HEK293 (cell line): ENCODE data around the gene CCDC116.
A peak's percentile ranks its signal among the peaks of the same experiment; 100 is the strongest.

Experiments used
- CTCF ChIA-PET: fragments of 350-600 bp; formaldehyde crosslinking; extraction: SDS; loops from one replicate; lab custom pipeline; 2021; ENCODE audit warnings: antibody characterized with exemption; lab: Yijun Ruan, JAX
- POLR2A ChIA-PET: fragments of 300-600 bp; formaldehyde crosslinking; extraction: SDS; loops from one replicate; lab custom pipeline; 2020; ENCODE audit warnings: antibody characterized with exemption, inconsistent platforms; lab: Yijun Ruan, JAX
- H3K27ac ChIP-seq: fragments of 200-500 bp; sonication (Bioruptor generic); 2 replicates; pipeline ENCODE4 v1.5.1; 2014; ENCODE audit warnings: low read depth, low read length, control low read depth, inconsistent platforms; ENCODE audit errors: extremely low read depth
- H3K36me3 ChIP-seq, 2 experiments: fragments of 200-500 bp in 1 of 2; sonication (Bioruptor generic) in 1 of 2; 1 replicate in 1 of 2; 2 replicates in 1 of 2; pipeline ENCODE4 v1.5.1; 2014 to 2017; ENCODE audit warnings: inconsistent platforms in 2 of 2, low read length in 2 of 2; ENCODE audit not compliant: control insufficient read depth in 2 of 2, insufficient read depth in 1 of 2
- H3K4me1 ChIP-seq: fragments of 200-500 bp; sonication (Bioruptor generic); 2 replicates; pipeline ENCODE4 v1.5.1; 2014; ENCODE audit warnings: mild to moderate bottlenecking, low read length, inconsistent platforms; ENCODE audit not compliant: control insufficient read depth, insufficient read depth
- H3K4me3 ChIP-seq: 2 replicates; pipeline ENCODE4 v1.5.1; 2011; ENCODE audit warnings: low read depth, mild to moderate bottlenecking, control low read depth, low read length, moderate library complexity
- H3K9me3 ChIP-seq: fragments of 200-500 bp; sonication (Bioruptor generic); 2 replicates; pipeline ENCODE4 v1.5.1; 2014; ENCODE audit warnings: low read depth, low read length, inconsistent platforms; ENCODE audit not compliant: control insufficient read depth, insufficient read depth
- BCL11A ChIP-seq: fragments of 450-650 bp; formaldehyde crosslinking; IDR thresholded peaks from 2 replicates; pipeline ENCODE4 v1.5.1; 2016; ENCODE audit warnings: low read depth, missing biosample characterization, missing genetic modification characterization
- INSM2 ChIP-seq: fragments of 450-650 bp; formaldehyde crosslinking; IDR thresholded peaks from 2 replicates; pipeline ENCODE4 v1.5.1; 2016; ENCODE audit warnings: missing biosample characterization, missing genetic modification characterization
- KLF10 ChIP-seq: fragments of 450-650 bp; IDR thresholded peaks from 2 replicates; pipeline ENCODE4 v1.5.1; 2018; ENCODE audit warnings: missing biosample characterization, mild to moderate bottlenecking, missing genetic modification characterization
- KLF7 ChIP-seq: fragments of 450-650 bp; formaldehyde crosslinking; IDR thresholded peaks from 2 replicates; pipeline ENCODE4 v1.5.1; 2016; ENCODE audit warnings: missing biosample characterization, missing genetic modification characterization, borderline replicate concordance
- OVOL3 ChIP-seq: fragments of 450-650 bp; formaldehyde crosslinking; IDR thresholded peaks from 2 replicates; pipeline ENCODE4 v1.5.1; 2016; ENCODE audit warnings: missing biosample characterization, missing genetic modification characterization
- ZEB2 ChIP-seq: fragments of 450-650 bp; formaldehyde crosslinking; IDR thresholded peaks from 2 replicates; pipeline ENCODE4 v1.5.1; 2016; ENCODE audit warnings: missing biosample characterization, missing genetic modification characterization
- ZFHX2 ChIP-seq: fragments of 450-650 bp; formaldehyde crosslinking; conservative IDR thresholded peaks from 2 replicates; pipeline ENCODE4 v1.5.1; 2016; ENCODE audit warnings: missing biosample characterization, missing genetic modification characterization
- ZNF121 ChIP-seq: fragments of 450-650 bp; formaldehyde crosslinking; IDR thresholded peaks from 2 replicates; pipeline ENCODE4 v1.5.1; 2016; ENCODE audit warnings: missing biosample characterization, missing genetic modification characterization
- ZNF214 ChIP-seq: fragments of 450-650 bp; formaldehyde crosslinking; IDR thresholded peaks from 2 replicates; pipeline ENCODE4 v1.5.1; 2017; ENCODE audit warnings: missing biosample characterization, mild to moderate bottlenecking, missing genetic modification characterization, borderline replicate concordance
- ZNF23 ChIP-seq: fragments of 450-650 bp; formaldehyde crosslinking; IDR thresholded peaks from 2 replicates; pipeline ENCODE4 v1.5.1; 2016; ENCODE audit warnings: missing biosample characterization, missing genetic modification characterization, borderline replicate concordance
- ZNF426 ChIP-seq: fragments of 450-650 bp; formaldehyde crosslinking; IDR thresholded peaks from 2 replicates; pipeline ENCODE4 v1.5.1; 2017; ENCODE audit warnings: missing biosample characterization, missing genetic modification characterization, mild to moderate bottlenecking, inconsistent platforms, moderate library complexity
- ZNF501 ChIP-seq: fragments of 450-650 bp; formaldehyde crosslinking; IDR thresholded peaks from 2 replicates; pipeline ENCODE4 v1.5.1; 2016; ENCODE audit warnings: missing biosample characterization, missing genetic modification characterization
- ZNF555 ChIP-seq: fragments of 450-650 bp; formaldehyde crosslinking; conservative IDR thresholded peaks from 2 replicates; pipeline ENCODE4 v1.5.1; 2017; ENCODE audit warnings: missing biosample characterization, mild to moderate bottlenecking, missing genetic modification characterization, inconsistent platforms
- ZNF580 ChIP-seq: fragments of 450-650 bp; formaldehyde crosslinking; IDR thresholded peaks from 2 replicates; pipeline ENCODE4 v1.5.1; 2016; ENCODE audit warnings: missing biosample characterization, missing genetic modification characterization
- ZNF600 ChIP-seq: fragments of 450-650 bp; formaldehyde crosslinking; IDR thresholded peaks from 2 replicates; pipeline ENCODE4 v1.5.1; 2016; ENCODE audit warnings: missing biosample characterization, missing genetic modification characterization
- ZNF610 ChIP-seq: fragments of 450-650 bp; formaldehyde crosslinking; IDR thresholded peaks from 2 replicates; pipeline ENCODE4 v1.5.1; 2016; ENCODE audit warnings: missing biosample characterization, missing genetic modification characterization, borderline replicate concordance
- ZNF629 ChIP-seq: fragments of 450-650 bp; formaldehyde crosslinking; IDR thresholded peaks from 2 replicates; pipeline ENCODE4 v1.5.1; 2017; ENCODE audit warnings: missing biosample characterization, missing genetic modification characterization
- ZNF701 ChIP-seq: fragments of 450-650 bp; formaldehyde crosslinking; IDR thresholded peaks from 2 replicates; pipeline ENCODE4 v1.5.1; 2016; ENCODE audit warnings: missing biosample characterization, missing genetic modification characterization
- ZNF704 ChIP-seq: fragments of 450-650 bp; formaldehyde crosslinking; IDR thresholded peaks from 2 replicates; pipeline ENCODE4 v1.5.1; 2016; ENCODE audit warnings: missing biosample characterization, missing genetic modification characterization
- ZNF768 ChIP-seq: fragments of 450-650 bp; formaldehyde crosslinking; IDR thresholded peaks from 2 replicates; pipeline ENCODE4 v1.5.1; 2018; ENCODE audit warnings: missing biosample characterization, mild to moderate bottlenecking, missing genetic modification characterization
- ZNF776 ChIP-seq: fragments of 450-650 bp; formaldehyde crosslinking; IDR thresholded peaks from 2 replicates; pipeline ENCODE4 v1.5.0; 2017; ENCODE audit warnings: missing biosample characterization, missing genetic modification characterization, borderline replicate concordance
- ZNF791 ChIP-seq: fragments of 450-650 bp; formaldehyde crosslinking; IDR thresholded peaks from 2 replicates; pipeline ENCODE4 v1.5.1; 2016; ENCODE audit warnings: missing biosample characterization, missing genetic modification characterization
- ZSCAN5A ChIP-seq: fragments of 450-650 bp; formaldehyde crosslinking; IDR thresholded peaks from 2 replicates; pipeline ENCODE4 v1.5.1; 2016; ENCODE audit warnings: missing biosample characterization, missing genetic modification characterization
- TF ChIP-seq, protein P1 (sequence below): fragments of 450-650 bp; formaldehyde crosslinking; IDR thresholded peaks from 2 replicates; pipeline ENCODE4 v1.5.1; 2017; ENCODE audit warnings: missing biosample characterization, missing genetic modification characterization
- TF ChIP-seq, protein P2 (sequence below): fragments of 450-650 bp; formaldehyde crosslinking; IDR thresholded peaks from 2 replicates; pipeline ENCODE4 v1.5.1; 2016; ENCODE audit warnings: missing biosample characterization, missing genetic modification characterization
- TF ChIP-seq, protein P3 (sequence below): fragments of 450-650 bp; IDR thresholded peaks from 2 replicates; pipeline ENCODE4 v1.5.1; 2018; ENCODE audit warnings: missing biosample characterization, missing genetic modification characterization

CCDC116 gene

GRCh38 chr22:21657360-21658032, 24.9 kb downstream of the CCDC116 start:
- CTCF ChIA-PET, result interaction anchor here (0.6 to 0.9 kb wide), 2 partner anchors 15 to 246 kb away, joined by 3 read pairs; no protein-coding TSS in a partner anchor
- no peaks in the 10 kb centered on the region for H3K4me1 ChIP-seq
- peak overlapping the region; percentile 50 for H3K4me3 ChIP-seq
- peaks cover 0 to 18% of the 10 kb centered on the region in 2 experiments; a peak in 2 of 3 replicates for H3K36me3 ChIP-seq
- no peaks in the 10 kb centered on the region for H3K9me3 ChIP-seq
- H3K27ac ChIP-seq, result peak overlapping the region; percentile 13; the same call in 1 of the 2 replicates
- POLR2A ChIA-PET, result interaction anchor here (0.7 to 1.3 kb wide), 4 partner anchors 9 to 103 kb away, joined by 3 to 5 read pairs (median 3); partner anchors contain the start of gene PPIL2
- TF ChIP-seq ZNF426 (tag by site-specific recombination) (no peak), ZNF580 (no peak), ZNF555 (tag by site-specific recombination) (no peak), KLF10 (tag by site-specific recombination) (peak; percentile 74; the same call in 1 of the 2 replicates), ZEB2 (tag by site-specific recombination) (peak; percentile 63; the same call in 1 of the 2 replicates), OVOL3 (no peak), ZNF776 (tag by site-specific recombination) (no peak), ZNF701 (tag by site-specific recombination) (no peak), ZNF629 (tag by site-specific recombination) (0 out of 2 replicates have a peak, but pooled peaks have one; percentile 9), INSM2 (no peak), KLF7 (tag by site-specific recombination) (no peak), ZNF610 (tag by site-specific recombination) (no peak), ZNF600 (no peak), ZNF704 (tag by site-specific recombination) (no peak), ZSCAN5A (tag by site-specific recombination) (0 out of 2 replicates have a peak, but pooled peaks have one; percentile 48), ZNF791 (tag by site-specific recombination) (no peak), ZNF23 (tag by site-specific recombination) (no peak), ZNF121 (tag by site-specific recombination) (no peak), ZNF501 (tag by site-specific recombination) (no peak), ZNF214 (tag by site-specific recombination) (no peak), ZFHX2 (tag by site-specific recombination) (peak; percentile 53; the same call in 1 of the 2 replicates), BCL11A (tag by site-specific recombination) (peak; percentile 1; the same call in 1 of the 2 replicates), ZNF768 (tag by site-specific recombination) (no peak)
- TF ChIP-seq, protein P1, sequence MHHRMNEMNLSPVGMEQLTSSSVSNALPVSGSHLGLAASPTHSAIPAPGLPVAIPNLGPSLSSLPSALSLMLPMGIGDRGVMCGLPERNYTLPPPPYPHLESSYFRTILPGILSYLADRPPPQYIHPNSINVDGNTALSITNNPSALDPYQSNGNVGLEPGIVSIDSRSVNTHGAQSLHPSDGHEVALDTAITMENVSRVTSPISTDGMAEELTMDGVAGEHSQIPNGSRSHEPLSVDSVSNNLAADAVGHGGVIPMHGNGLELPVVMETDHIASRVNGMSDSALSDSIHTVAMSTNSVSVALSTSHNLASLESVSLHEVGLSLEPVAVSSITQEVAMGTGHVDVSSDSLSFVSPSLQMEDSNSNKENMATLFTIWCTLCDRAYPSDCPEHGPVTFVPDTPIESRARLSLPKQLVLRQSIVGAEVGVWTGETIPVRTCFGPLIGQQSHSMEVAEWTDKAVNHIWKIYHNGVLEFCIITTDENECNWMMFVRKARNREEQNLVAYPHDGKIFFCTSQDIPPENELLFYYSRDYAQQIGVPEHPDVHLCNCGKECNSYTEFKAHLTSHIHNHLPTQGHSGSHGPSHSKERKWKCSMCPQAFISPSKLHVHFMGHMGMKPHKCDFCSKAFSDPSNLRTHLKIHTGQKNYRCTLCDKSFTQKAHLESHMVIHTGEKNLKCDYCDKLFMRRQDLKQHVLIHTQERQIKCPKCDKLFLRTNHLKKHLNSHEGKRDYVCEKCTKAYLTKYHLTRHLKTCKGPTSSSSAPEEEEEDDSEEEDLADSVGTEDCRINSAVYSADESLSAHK (tag by site-specific recombination), result no peak
- TF ChIP-seq, protein P2, sequence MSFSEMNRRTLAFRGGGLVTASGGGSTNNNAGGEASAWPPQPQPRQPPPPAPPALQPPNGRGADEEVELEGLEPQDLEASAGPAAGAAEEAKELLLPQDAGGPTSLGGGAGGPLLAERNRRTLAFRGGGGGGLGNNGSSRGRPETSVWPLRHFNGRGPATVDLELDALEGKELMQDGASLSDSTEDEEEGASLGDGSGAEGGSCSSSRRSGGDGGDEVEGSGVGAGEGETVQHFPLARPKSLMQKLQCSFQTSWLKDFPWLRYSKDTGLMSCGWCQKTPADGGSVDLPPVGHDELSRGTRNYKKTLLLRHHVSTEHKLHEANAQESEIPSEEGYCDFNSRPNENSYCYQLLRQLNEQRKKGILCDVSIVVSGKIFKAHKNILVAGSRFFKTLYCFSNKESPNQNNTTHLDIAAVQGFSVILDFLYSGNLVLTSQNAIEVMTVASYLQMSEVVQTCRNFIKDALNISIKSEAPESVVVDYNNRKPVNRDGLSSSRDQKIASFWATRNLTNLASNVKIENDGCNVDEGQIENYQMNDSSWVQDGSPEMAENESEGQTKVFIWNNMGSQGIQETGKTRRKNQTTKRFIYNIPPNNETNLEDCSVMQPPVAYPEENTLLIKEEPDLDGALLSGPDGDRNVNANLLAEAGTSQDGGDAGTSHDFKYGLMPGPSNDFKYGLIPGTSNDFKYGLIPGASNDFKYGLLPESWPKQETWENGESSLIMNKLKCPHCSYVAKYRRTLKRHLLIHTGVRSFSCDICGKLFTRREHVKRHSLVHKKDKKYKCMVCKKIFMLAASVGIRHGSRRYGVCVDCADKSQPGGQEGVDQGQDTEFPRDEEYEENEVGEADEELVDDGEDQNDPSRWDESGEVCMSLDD (tag by site-specific recombination), result no peak
- TF ChIP-seq, protein P3, sequence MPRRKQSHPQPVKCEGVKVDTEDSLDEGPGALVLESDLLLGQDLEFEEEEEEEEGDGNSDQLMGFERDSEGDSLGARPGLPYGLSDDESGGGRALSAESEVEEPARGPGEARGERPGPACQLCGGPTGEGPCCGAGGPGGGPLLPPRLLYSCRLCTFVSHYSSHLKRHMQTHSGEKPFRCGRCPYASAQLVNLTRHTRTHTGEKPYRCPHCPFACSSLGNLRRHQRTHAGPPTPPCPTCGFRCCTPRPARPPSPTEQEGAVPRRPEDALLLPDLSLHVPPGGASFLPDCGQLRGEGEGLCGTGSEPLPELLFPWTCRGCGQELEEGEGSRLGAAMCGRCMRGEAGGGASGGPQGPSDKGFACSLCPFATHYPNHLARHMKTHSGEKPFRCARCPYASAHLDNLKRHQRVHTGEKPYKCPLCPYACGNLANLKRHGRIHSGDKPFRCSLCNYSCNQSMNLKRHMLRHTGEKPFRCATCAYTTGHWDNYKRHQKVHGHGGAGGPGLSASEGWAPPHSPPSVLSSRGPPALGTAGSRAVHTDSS (tag by site-specific recombination), result no peak
